H1 (cell line): ENCODE measurements around the gene SUPT4H1. TPM values are rescaled to one million over a fixed set of nuclear protein-coding genes. Genes with fewer than 3 reads are reported as not detected.

ENCODE experiments used
- CTCF ChIA-PET: fragments of 300-600 bp; sonication (Branson Sonifier 250); formaldehyde crosslinking; loops from one replicate; lab custom pipeline; 2021; ENCODE audit not compliant: partially characterized antibody; lab: Charles Lee
- POLR2A ChIA-PET: fragments of 300-600 bp; sonication (Branson Sonifier 250); formaldehyde crosslinking; loops from one replicate; lab custom pipeline; 2021; ENCODE audit warnings: inconsistent platforms; ENCODE audit not compliant: partially characterized antibody; lab: Charles Lee
- DNase-seq, 2 experiments: peaks; one replicate each; pipeline versions ENCODE4 v3.0.0 to v3.0.0-alpha.2; 2010 to 2022; ENCODE audit warnings: low spot score in 2 of 2, low read depth in 1 of 2, mixed read lengths in 1 of 2
- FAIRE-seq: peaks from 2 replicates; lab custom pipeline; 2011; peaks lifted over from hg19 to GRCh38; lab: Jason Lieb, UNC
- H2AFZ ChIP-seq: 2 replicates; pipeline ENCODE4 v1.8.1; 2012; ENCODE audit warnings: low read length, inconsistent platforms
- H2AK5ac ChIP-seq: 2 replicates; pipeline ENCODE4 v1.6.1; 2013; ENCODE audit warnings: low read depth, low read length
- H2BK120ac ChIP-seq: replicated peaks from 2 replicates; pipeline ENCODE3; 2013; ENCODE audit warnings: low read depth, low read length, inconsistent platforms
- H2BK12ac ChIP-seq: 2 replicates; pipeline ENCODE4 v1.6.1; 2013; ENCODE audit warnings: low read depth, low read length
- H2BK15ac ChIP-seq: 2 replicates; pipeline ENCODE4 v1.6.1; 2013; ENCODE audit warnings: low read length
- H2BK20ac ChIP-seq: 2 replicates; pipeline ENCODE4 v1.6.1; 2013; ENCODE audit warnings: low read length
- H2BK5ac ChIP-seq: 2 replicates; pipeline ENCODE4 v1.6.1; 2013; ENCODE audit warnings: low read depth, low read length
- H3K14ac ChIP-seq: 2 replicates; pipeline ENCODE4 v1.6.1; 2013; ENCODE audit warnings: inconsistent platforms; ENCODE audit not compliant: insufficient read length
- H3K18ac ChIP-seq: 2 replicates; pipeline ENCODE4 v1.6.1; 2013; ENCODE audit warnings: low read length; ENCODE audit errors: extremely low read depth
- H3K23ac ChIP-seq: 2 replicates; pipeline ENCODE4 v1.6.1; 2013; ENCODE audit warnings: inconsistent platforms; ENCODE audit not compliant: insufficient read length
- H3K23me2 ChIP-seq: 2 replicates; pipeline ENCODE4 v1.6.1; 2013; ENCODE audit warnings: low read depth, low read length
- H3K27ac ChIP-seq: 2 replicates; pipeline ENCODE4 v1.6.1; 2011; ENCODE audit warnings: low read depth, low read length, inconsistent platforms
- H3K27me3 ChIP-seq, 4 experiments: replicated peaks in 1 of 4; 1 replicate in 1 of 4; 2 replicates in 3 of 4; pipeline versions ENCODE4 v1.6.1 to v1.8.1; 2011 to 2013; ENCODE audit warnings: low read length in 3 of 4, mild to moderate bottlenecking in 3 of 4, inconsistent platforms in 2 of 4, mixed read lengths in 2 of 4, moderate library complexity in 1 of 4; ENCODE audit not compliant: control insufficient read depth in 3 of 4, insufficient read depth in 3 of 4; ENCODE audit errors: extremely low read depth in 1 of 4
- H3K36me3 ChIP-seq, 4 experiments: 2 replicates each; pipeline versions ENCODE4 v1.6.1 to v1.8.1; 2011 to 2013; ENCODE audit warnings: mild to moderate bottlenecking in 4 of 4, low read length in 3 of 4, moderate library complexity in 2 of 4, control low read depth in 1 of 4, inconsistent platforms in 1 of 4; ENCODE audit not compliant: insufficient read depth in 4 of 4, control insufficient read depth in 2 of 4
- H3K4ac ChIP-seq: replicated peaks from 2 replicates; pipeline ENCODE3; 2013; ENCODE audit warnings: low read length, low read depth, mixed read lengths, inconsistent platforms; ENCODE audit not compliant: insufficient read length
- H3K4me1 ChIP-seq, 4 experiments: replicated peaks in 1 of 4; 1 replicate in 1 of 4; 2 replicates in 3 of 4; pipeline versions ENCODE4 v1.6.1 to v1.8.1; 2011 to 2013; ENCODE audit warnings: low read length in 3 of 4, inconsistent platforms in 2 of 4, mixed read lengths in 1 of 4; ENCODE audit not compliant: insufficient read depth in 4 of 4, control insufficient read depth in 3 of 4
- H3K4me2 ChIP-seq, 2 experiments: 2 replicates each; pipeline versions ENCODE4 v1.6.1 to v1.8.1; 2011 to 2013; ENCODE audit warnings: low read depth in 2 of 2, low read length in 2 of 2, control low read depth in 1 of 2, inconsistent platforms in 1 of 2, mild to moderate bottlenecking in 1 of 2; ENCODE audit not compliant: insufficient read depth in 1 of 2
- H3K4me3 ChIP-seq, 4 experiments: fragments of 200-600, 300-600 bp in 1 of 4; sonication (generic), shearing (Covaris generic), sonication (Bioruptor Twin) in 1 of 4; 2 replicates each; pipeline versions ENCODE4 v1.5.1 to v1.8.1; 2011 to 2016; ENCODE audit warnings: low read length in 4 of 4, low read depth in 3 of 4, control low read depth in 2 of 4, inconsistent platforms in 2 of 4, mild to moderate bottlenecking in 2 of 4, mixed read lengths in 1 of 4, moderate library complexity in 1 of 4; ENCODE audit not compliant: insufficient read depth in 2 of 4; ENCODE audit errors: extremely low read depth in 1 of 4
- H3K56ac ChIP-seq: replicated peaks from 2 replicates; pipeline ENCODE3; 2013; ENCODE audit warnings: low read depth, mild to moderate bottlenecking, mixed read lengths, low read length, inconsistent platforms; ENCODE audit not compliant: insufficient read length
- H3K79me1 ChIP-seq: 2 replicates; pipeline ENCODE4 v1.6.1; 2013; ENCODE audit warnings: low read depth, low read length, control low read depth
- H3K79me2 ChIP-seq, 2 experiments: 2 replicates each; pipeline versions ENCODE4 v1.6.1 to v1.8.1; 2012 to 2013; ENCODE audit warnings: low read length in 2 of 2, mild to moderate bottlenecking in 2 of 2, inconsistent platforms in 1 of 2; ENCODE audit not compliant: insufficient read depth in 2 of 2, control insufficient read depth in 1 of 2
- H3K9ac ChIP-seq, 4 experiments: replicated peaks in 1 of 4; 1 replicate in 1 of 4; 2 replicates in 3 of 4; pipeline versions ENCODE4 v1.6.1 to v1.8.1; 2011 to 2013; ENCODE audit warnings: low read depth in 3 of 4, low read length in 3 of 4, control low read depth in 2 of 4, mild to moderate bottlenecking in 2 of 4, moderate library complexity in 2 of 4, inconsistent platforms in 1 of 4; ENCODE audit errors: extremely low read depth in 1 of 4
- H3K9me3 ChIP-seq, 2 experiments: 2 replicates each; pipeline versions ENCODE4 v1.6.1 to v1.8.1; 2012 to 2013; ENCODE audit warnings: mild to moderate bottlenecking in 2 of 2, moderate library complexity in 2 of 2, control low read depth in 1 of 2, inconsistent platforms in 1 of 2, low read depth in 1 of 2, low read length in 1 of 2, mixed read lengths in 1 of 2; ENCODE audit not compliant: insufficient read depth in 2 of 2
- H4K20me1 ChIP-seq, 2 experiments: replicated peaks in 1 of 2; 2 replicates each; pipeline versions ENCODE3 to v1.8.1; 2011 to 2013; ENCODE audit warnings: inconsistent platforms in 2 of 2, low read length in 2 of 2, mild to moderate bottlenecking in 1 of 2; ENCODE audit not compliant: insufficient read depth in 2 of 2, control insufficient read depth in 1 of 2
- H4K5ac ChIP-seq: 2 replicates; pipeline ENCODE4 v1.6.1; 2013; ENCODE audit warnings: low read length, low read depth, mixed read lengths, inconsistent platforms; ENCODE audit not compliant: insufficient read length
- H4K8ac ChIP-seq: 2 replicates; pipeline ENCODE4 v1.8.0; 2013; ENCODE audit warnings: mild to moderate bottlenecking, moderate library complexity, low read length, inconsistent platforms; ENCODE audit not compliant: insufficient read depth; ENCODE audit errors: extremely low read depth
- H4K91ac ChIP-seq: replicated peaks from 2 replicates; pipeline ENCODE3; 2013; ENCODE audit warnings: low read length, mixed read lengths, inconsistent platforms; ENCODE audit not compliant: insufficient read length
- CTBP2 ChIP-seq: IDR thresholded peaks from 2 replicates; pipeline ENCODE4 v1.7.0; 2011; ENCODE audit warnings: borderline replicate concordance, mild to moderate bottlenecking, moderate library complexity, mixed read lengths, low read length; ENCODE audit not compliant: insufficient read depth, insufficient read length
- EGR1 ChIP-seq: IDR thresholded peaks from 2 replicates; pipeline ENCODE4 v1.6.1; 2011; ENCODE audit warnings: low read depth, low read length, borderline replicate concordance
- EP300 ChIP-seq, 2 experiments: IDR thresholded peaks; 1 replicate in 1 of 2; 2 replicates in 1 of 2; pipeline ENCODE4 v1.6.1; 2011 to 2012; ENCODE audit warnings: low read depth in 2 of 2, low read length in 2 of 2, mild to moderate bottlenecking in 2 of 2, borderline replicate concordance in 1 of 2, inconsistent platforms in 1 of 2, moderate library complexity in 1 of 2
- GTF2F1 ChIP-seq: IDR thresholded peaks from 2 replicates; pipeline ENCODE4 v1.6.1; 2012; ENCODE audit warnings: low read depth, low read length, improper control_type of control experiment, borderline replicate concordance
- HDAC2 ChIP-seq, 2 experiments: fragments of 300-600 bp in 1 of 2; sonication (generic) in 1 of 2; IDR thresholded peaks; 2 replicates each; pipeline ENCODE4 v1.6.1; 2011 to 2012; ENCODE audit warnings: low read depth in 2 of 2, low read length in 2 of 2, mild to moderate bottlenecking in 2 of 2, moderate library complexity in 2 of 2, borderline replicate concordance in 1 of 2, inconsistent platforms in 1 of 2
- JUND ChIP-seq: IDR thresholded peaks from 2 replicates; pipeline ENCODE4 v1.6.1; 2011; ENCODE audit warnings: mild to moderate bottlenecking, improper control_type of control experiment, low read length
- KDM1A ChIP-seq: fragments of 200-600, 300-600 bp; sonication (generic); IDR thresholded peaks from 2 replicates; pipeline ENCODE4 v1.7.1; 2016; ENCODE audit warnings: mild to moderate bottlenecking, low read length, borderline replicate concordance
- POLR2A ChIP-seq, 2 experiments: IDR thresholded peaks; 1 replicate in 1 of 2; 2 replicates in 1 of 2; pipeline ENCODE4 v1.6.1; 2011; ENCODE audit warnings: low read depth in 2 of 2, low read length in 2 of 2, mild to moderate bottlenecking in 2 of 2; ENCODE audit errors: control extremely low read depth in 1 of 2
- SIX5 ChIP-seq: IDR thresholded peaks from 2 replicates; pipeline ENCODE4 v1.6.1; 2011; ENCODE audit warnings: mild to moderate bottlenecking, low read depth, low read length
- TAF1 ChIP-seq: IDR thresholded peaks from 2 replicates; pipeline ENCODE4 v1.6.1; 2011; ENCODE audit warnings: mild to moderate bottlenecking, low read depth, low read length
- WGBS, 2 experiments: shearing (Covaris generic) in 1 of 2; methylation state at CpG; one replicate each; pipeline versions ENCODE4 v1.1.6 to v1.1.7; 2013 to 2015; ENCODE audit warnings: low lambda C conversion rate in 2 of 2, mixed read lengths in 2 of 2, inconsistent platforms in 1 of 2, low coverage in 1 of 2, missing lambda C conversion rate in 1 of 2; ENCODE audit not compliant: insufficient replicate concordance in 2 of 2, insufficient coverage in 1 of 2, insufficient read length in 1 of 2; ENCODE audit errors: extremely low coverage in 1 of 2, missing lambda C conversion rate in 1 of 2; 5-methylcytosine and 5-hydroxymethylcytosine counted together
- polyA plus RNA-seq, 7 experiments: library from polyadenylated mRNA; depleted of rRNA in 3 of 7; stranded (reverse) in 5 of 7; unstranded in 2 of 7; fragments of >200 nt in 5 of 7; fragments of 200-250 nt in 2 of 7; gene quantifications; 1 replicate in 5 of 7; 2 replicates in 1 of 7; 4 replicates in 1 of 7; pipeline versions ENCODE4 v1.2.1 to v1.2.3, GENCODE V29; 2011 to 2013; ENCODE audit warnings: missing spikeins in 2 of 7, mixed read lengths in 2 of 7
- total RNA-seq: library from RNA; stranded (reverse); fragmentation: NEBNext Ultra II Directional; extraction: Animal tissue kit (Norgen Biotek cat#: 25700); gene quantifications from 2 replicates; pipeline ENCODE4 v1.2.1, GENCODE V29; 2021
- TF ChIP-seq, protein P1 (sequence below): IDR thresholded peaks from 2 replicates; pipeline ENCODE4 v1.6.1; 2012; ENCODE audit warnings: inconsistent platforms

SUPT4H1 gene
- total and polyA plus RNA-seq, 2 of the 8 experiments (the other 6 are each of a cell fraction or from before 2014, with no cell fraction given) = 112 to 143 TPM

DNA sequence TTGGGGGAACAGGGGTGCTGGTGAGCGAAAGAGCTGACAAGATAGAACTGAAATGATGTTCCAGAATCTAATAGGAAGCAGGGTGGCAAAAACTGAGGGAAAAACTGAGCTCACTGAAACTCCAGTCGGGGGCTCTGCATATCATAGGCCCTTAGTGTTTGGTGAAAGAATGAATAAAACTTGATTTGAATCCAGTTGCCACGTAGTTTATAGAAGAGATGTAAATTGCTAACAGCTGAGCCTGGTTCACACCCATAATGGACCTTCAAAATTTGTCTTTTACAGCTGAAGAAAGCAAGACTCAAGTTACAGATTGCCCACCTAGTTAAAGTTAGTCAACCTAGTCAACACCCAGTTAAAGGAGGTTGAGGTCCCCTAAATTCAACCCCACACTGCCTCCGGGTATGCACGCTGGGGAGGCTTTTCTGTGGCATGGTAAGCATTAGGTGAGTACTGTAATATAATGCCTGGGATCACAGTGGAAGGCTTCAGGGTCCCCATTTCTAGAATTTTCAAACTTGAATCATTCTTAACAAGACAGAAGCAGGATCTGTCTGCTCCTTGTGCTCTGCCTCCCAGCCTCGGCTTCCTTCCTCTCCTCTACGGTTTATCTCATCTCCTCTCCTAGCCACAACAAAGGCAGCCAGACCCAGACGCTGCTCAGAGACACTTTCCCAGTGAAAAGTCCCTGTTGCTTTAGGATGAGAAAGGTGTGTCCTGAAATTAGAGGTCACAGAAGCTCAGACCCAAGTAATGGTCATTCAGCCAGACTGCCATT, 26.9 kb upstream of the SUPT4H1 start:
- Histone ChIP-seq H2BK15ac (no peak overlapping the region), H2AFZ (no peak overlapping the region), H4K20me1 (no peaks in the 10 kb centered on the region), H2BK20ac (no peak overlapping the region), H3K4me2 (no peak overlapping the region), H2AK5ac (no peak overlapping the region), H3K79me2 (no peaks in the 10 kb centered on the region), H3K23ac (no peak overlapping the region), H4K91ac (no peak overlapping the region), H3K27ac (no peak overlapping the region), H3K9ac (no peak overlapping the region), H3K4me1 (peaks cover 6 to 15% (median 10%) of the 10 kb centered on the region in 4 experiments; a peak in 5 of 7 replicates), H3K36me3 (no peaks in the 10 kb centered on the region), H3K23me2 (no peaks in the 10 kb centered on the region), H3K18ac (no peak overlapping the region), H2BK12ac (no peak overlapping the region), H3K4me3 (no peak overlapping the region), H2BK120ac (no peak overlapping the region), H3K14ac (no peak overlapping the region), H3K9me3 (no peaks in the 10 kb centered on the region), H4K5ac (no peak overlapping the region), H4K8ac (no peak overlapping the region), H3K27me3 (no peaks in the 10 kb centered on the region), H3K4ac (no peak overlapping the region), H3K56ac (no peak overlapping the region), H2BK5ac (no peak overlapping the region; the same call in 1 of the 2 replicates), H3K79me1 (no peaks in the 10 kb centered on the region)
- ChIA-PET CTCF (interaction anchor here (0.9 to 2.8 kb wide), 6 partner anchors 10 to 54 kb away, joined by 3 to 14 read pairs (median 4); no protein-coding TSS in a partner anchor), POLR2A (interaction anchor here (1.6 to 2.4 kb wide), 2 partner anchors 8 to 26 kb away, joined by 3 to 9 read pairs; partner anchors contain the start of gene SUPT4H1)
- FAIRE-seq (no peak), DNase-seq (peak in 1 of 2 experiments; percentile 16)
- 89% methylated on average over 8 of the region's 8 CpGs; no CpG with 5 or more reads in 1 of the 2 experiments for WGBS, 2 experiments
- TF ChIP-seq POLR2A (IDR thresholded peaks at IDR 0.05; ENCODE audit: control extremely low read depth in 1 of 2, low read depth in 2 of 2, low read length in 2 of 2) = no peak
- no peak for TF ChIP-seq HDAC2 (IDR thresholded peaks at IDR 0.05; ENCODE audit: borderline replicate concordance in 1 of 2, low read depth in 2 of 2, low read length in 2 of 2)
- TF ChIP-seq KDM1A = no peak
- no peak for TF ChIP-seq GTF2F1
- no peak for TF ChIP-seq TAF1
- no peak for TF ChIP-seq JUND
- no peak for TF ChIP-seq EGR1
- no peak for TF ChIP-seq CTBP2
- TF ChIP-seq EP300 (IDR thresholded peaks at IDR 0.05; ENCODE audit: borderline replicate concordance in 1 of 2, low read depth in 2 of 2, low read length in 2 of 2) = no peak
- no peak for TF ChIP-seq SIX5
- TF ChIP-seq, protein P1, sequence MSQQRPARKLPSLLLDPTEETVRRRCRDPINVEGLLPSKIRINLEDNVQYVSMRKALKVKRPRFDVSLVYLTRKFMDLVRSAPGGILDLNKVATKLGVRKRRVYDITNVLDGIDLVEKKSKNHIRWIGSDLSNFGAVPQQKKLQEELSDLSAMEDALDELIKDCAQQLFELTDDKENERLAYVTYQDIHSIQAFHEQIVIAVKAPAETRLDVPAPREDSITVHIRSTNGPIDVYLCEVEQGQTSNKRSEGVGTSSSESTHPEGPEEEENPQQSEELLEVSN = no peak
